Large intestine (tissue), 3 donors: ENCODE data around the gene AOX1. TPM values are rescaled to one million over a fixed set of nuclear protein-coding genes. Genes with fewer than 3 reads are reported as not detected.

Experiments
- DNase-seq, 2 donors: peaks; one replicate each; pipeline versions ENCODE4 v3.0.0 to v3.0.0-alpha.2; 2013
- H3K27ac ChIP-seq: one replicate; pipeline ENCODE4 v1.5.1; 2013; ENCODE audit warnings: low read length
- H3K27me3 ChIP-seq: 2 replicates; pipeline ENCODE4 v1.6.1; 2013; ENCODE audit warnings: low read length; ENCODE audit not compliant: control insufficient read depth, insufficient read depth
- H3K36me3 ChIP-seq: 2 replicates; pipeline ENCODE4 v1.6.1; 2013; ENCODE audit warnings: low read length; ENCODE audit not compliant: control insufficient read depth, insufficient read depth
- H3K4me1 ChIP-seq: one replicate; pipeline ENCODE4 v1.6.1; 2013; ENCODE audit warnings: low read length; ENCODE audit not compliant: control insufficient read depth, insufficient read depth
- H3K4me3 ChIP-seq: one replicate; pipeline ENCODE4 v1.5.1; 2013; ENCODE audit warnings: low read length
- H3K9me3 ChIP-seq: one replicate; pipeline ENCODE4 v1.6.1; 2013; ENCODE audit warnings: mild to moderate bottlenecking, low read depth, low read length, moderate library complexity; ENCODE audit not compliant: control insufficient read depth
- WGBS: methylation state at CpG from one replicate; pipeline ENCODE4 v1.1.5; 2013; ENCODE audit warnings: low lambda C conversion rate; ENCODE audit not compliant: insufficient coverage; 5-methylcytosine and 5-hydroxymethylcytosine counted together
- polyA plus RNA-seq: library from polyadenylated mRNA; unstranded; fragments of 120-200 nt; gene quantifications from one replicate; pipeline ENCODE4 v1.2.1, GENCODE V29; 2013

The AOX1 gene
- polyA plus RNA-seq, 1 donor: 6.4 TPM

DNA sequence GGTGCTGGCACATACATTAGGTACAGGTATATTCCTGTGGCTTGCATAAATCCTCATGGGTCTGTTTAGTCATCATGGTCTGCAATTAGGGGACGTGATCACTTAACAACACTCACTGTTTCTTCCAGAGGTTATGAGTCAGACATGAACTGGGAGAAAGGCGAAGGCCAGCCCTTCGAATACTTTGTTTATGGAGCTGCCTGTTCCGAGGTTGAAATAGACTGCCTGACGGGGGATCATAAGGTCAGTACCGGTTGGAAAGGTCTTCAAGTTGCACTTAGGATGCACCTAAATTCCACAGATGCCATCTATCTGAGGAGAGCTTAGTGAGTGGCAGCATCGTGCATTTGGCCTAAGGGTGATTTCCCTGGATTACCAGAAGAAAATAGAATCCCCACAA is 76.9 kb downstream of the AOX1 start:
- no peaks in the 10 kb centered on the region for H3K9me3 ChIP-seq
- no peak for DNase-seq
- H3K36me3 ChIP-seq: no peaks in the 10 kb centered on the region
- no peak overlapping the region for H3K4me3 ChIP-seq
- H3K27me3 ChIP-seq: no peaks in the 10 kb centered on the region
- no peaks in the 10 kb centered on the region for H3K4me1 ChIP-seq
- no peak overlapping the region for H3K27ac ChIP-seq
- no CpG with 5 or more reads among the region's 7 CpGs for WGBS

DNA sequence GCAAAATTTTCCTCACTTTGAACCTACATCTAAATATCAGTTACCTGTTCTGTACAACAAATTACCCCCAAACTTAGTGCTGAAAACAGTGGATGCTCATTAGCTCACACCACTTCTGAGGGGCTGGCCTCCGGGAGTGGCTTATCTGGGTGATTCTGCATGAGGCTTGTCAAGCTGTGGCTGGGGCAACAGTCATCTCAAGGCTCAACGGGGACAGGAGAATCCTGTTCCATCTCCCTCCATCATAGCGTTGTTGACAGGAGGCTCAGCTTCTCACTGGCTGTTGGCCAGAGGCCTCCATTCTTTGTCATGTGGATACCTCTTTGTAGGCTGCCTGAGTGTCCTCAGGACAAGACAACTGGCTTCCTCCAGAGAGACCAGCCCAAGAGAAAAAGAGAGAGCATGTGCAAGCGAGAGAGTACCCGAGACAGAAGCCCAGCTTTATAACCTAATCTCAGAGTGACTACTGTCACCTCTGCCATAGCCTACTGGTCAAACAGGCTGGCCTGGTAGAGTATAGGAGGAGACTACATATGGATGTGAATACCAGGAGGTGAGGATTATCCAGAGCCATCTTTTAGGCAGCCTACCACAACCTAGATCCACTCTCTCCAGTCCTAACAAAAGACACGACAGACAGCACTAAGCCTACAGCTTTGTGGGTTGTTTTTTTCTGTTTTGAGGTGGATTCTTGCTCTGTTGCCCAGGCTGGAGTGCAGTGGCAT is 79.1 kb downstream of the AOX1 start:
- WGBS: no CpG with 5 or more reads among the region's 6 CpGs
- Histone ChIP-seq H3K36me3 (no peaks in the 10 kb centered on the region), H3K4me3 (no peak overlapping the region), H3K27ac (no peak overlapping the region), H3K4me1 (no peaks in the 10 kb centered on the region), H3K9me3 (no peaks in the 10 kb centered on the region), H3K27me3 (no peaks in the 10 kb centered on the region)
- DNase-seq: no peak

DNA sequence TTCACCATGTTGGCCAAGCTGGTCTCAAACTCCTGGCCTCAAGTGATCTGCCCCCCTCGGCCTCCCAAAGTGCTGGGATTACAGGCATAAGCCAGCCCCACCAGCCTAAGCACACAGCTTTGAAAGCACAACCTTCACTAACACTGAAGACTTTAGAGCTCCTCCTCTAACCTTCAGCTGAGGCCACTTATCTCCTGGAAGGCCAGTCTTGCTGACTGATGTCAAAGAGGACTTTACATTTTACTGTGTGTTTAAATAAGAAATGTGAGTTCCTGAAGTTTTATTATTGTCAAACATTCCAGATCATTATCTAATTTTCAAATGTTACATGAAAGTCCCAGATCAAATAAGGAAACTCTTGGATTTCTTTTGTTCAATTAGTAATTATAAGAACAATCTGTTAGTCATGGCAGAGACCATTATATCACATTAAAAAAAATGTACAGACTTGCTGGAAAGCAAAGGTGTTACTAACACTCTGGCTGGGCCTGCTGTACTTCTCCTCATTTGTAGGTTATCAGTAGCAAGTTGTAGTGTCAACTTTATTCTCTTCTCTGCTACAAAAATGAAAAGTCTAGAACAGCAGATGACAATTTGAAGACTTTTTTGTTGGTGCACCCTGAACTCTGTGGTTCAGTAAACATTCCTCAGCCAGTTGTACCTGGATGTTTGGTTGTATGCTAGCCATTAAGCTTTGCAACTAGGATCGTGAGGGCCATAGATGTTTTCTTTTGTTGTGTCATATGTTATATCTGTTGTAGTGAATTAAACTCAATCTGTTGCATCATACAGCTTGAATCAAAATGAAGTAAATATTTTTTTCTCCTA is 80.0 kb downstream of the AOX1 start:
- H3K4me1 ChIP-seq: no peaks in the 10 kb centered on the region
- no peaks in the 10 kb centered on the region for H3K36me3 ChIP-seq
- H3K4me3 ChIP-seq: no peak overlapping the region
- WGBS: no CpG with 5 or more reads among the region's 2 CpGs
- H3K27me3 ChIP-seq: no peaks in the 10 kb centered on the region
- H3K27ac ChIP-seq: no peak overlapping the region
- no peak for DNase-seq
- H3K9me3 ChIP-seq: no peaks in the 10 kb centered on the region

DNA sequence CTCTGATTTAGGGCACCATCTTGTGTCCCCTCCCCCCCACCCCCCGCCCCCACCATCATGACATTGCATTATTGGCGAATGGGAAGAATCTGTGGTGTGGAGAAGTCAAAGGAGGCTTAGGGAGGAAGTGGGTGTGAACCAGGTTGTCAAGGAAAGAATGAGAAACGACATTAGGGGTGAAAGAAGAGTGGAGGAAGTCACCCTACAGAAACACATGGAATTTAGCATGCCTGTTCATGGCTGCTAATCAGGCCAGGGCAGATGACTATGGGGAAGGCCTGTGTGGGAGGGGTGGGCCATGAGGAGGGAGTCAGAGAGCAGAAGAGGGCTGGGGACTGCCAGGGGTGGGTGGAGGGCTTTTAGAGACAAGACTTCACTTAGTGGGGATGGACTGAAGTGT is 81.6 kb downstream of the AOX1 start:
- no peaks in the 10 kb centered on the region for H3K4me1 ChIP-seq
- no peak overlapping the region for H3K4me3 ChIP-seq
- no peaks in the 10 kb centered on the region for H3K9me3 ChIP-seq
- no peak for DNase-seq
- H3K27me3 ChIP-seq: no peaks in the 10 kb centered on the region
- WGBS: no CpG with 5 or more reads among the region's 3 CpGs
- no peaks in the 10 kb centered on the region for H3K36me3 ChIP-seq
- H3K27ac ChIP-seq: no peak overlapping the region

DNA sequence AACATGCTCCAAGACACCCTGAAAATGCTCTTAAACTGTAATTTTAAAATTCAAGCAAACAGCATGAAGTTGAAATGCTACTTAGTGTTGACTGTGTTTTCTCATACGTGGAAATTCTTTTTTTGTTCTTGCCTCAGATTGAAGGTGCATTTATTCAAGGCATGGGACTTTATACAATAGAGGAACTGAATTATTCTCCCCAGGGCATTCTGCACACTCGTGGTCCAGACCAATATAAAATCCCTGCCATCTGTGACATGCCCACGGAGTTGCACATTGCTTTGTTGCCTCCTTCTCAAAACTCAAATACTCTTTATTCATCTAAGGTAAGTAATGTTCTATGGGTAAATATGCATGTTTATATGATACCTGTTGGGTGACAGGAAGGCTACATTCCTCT is 82.7 kb downstream of the AOX1 start:
- H3K27ac ChIP-seq: no peak overlapping the region
- no peaks in the 10 kb centered on the region for H3K27me3 ChIP-seq
- H3K9me3 ChIP-seq: no peaks in the 10 kb centered on the region

DNA sequence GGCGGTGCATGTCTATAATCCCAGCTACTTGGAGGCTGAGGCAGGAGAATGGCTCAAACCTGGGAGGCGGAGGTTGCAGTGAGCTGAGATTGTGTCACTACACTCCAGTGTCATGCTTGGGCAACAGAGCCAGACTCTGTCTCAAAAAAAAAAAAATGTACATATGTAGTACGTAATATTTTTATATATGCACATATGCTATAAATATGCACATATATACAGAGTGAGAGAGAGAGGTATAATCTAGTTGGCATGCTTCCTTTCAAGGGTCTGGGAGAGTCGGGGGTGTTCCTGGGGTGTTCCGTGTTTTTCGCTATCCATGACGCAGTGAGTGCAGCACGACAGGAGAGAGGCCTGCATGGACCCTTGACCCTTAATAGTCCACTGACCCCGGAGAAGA is 83.5 kb downstream of the AOX1 start:
- no peaks in the 10 kb centered on the region for H3K36me3 ChIP-seq
- no peaks in the 10 kb centered on the region for H3K4me1 ChIP-seq
- no peak overlapping the region for H3K4me3 ChIP-seq
- no peaks in the 10 kb centered on the region for H3K27me3 ChIP-seq
- H3K9me3 ChIP-seq: no peaks in the 10 kb centered on the region
- 80% methylated on average over 3 of the region's 9 CpGs for WGBS
- no peak for DNase-seq
- no peak overlapping the region for H3K27ac ChIP-seq

More for the DNA sequence above, 82.7 kb downstream of the AOX1 start:
- H3K4me1 ChIP-seq: no peaks in the 10 kb centered on the region
- H3K36me3 ChIP-seq: no peaks in the 10 kb centered on the region
- H3K4me3 ChIP-seq: no peak overlapping the region
- no peak for DNase-seq
- WGBS: 80% methylated on average over 1 of the region's 3 CpGs

DNA sequence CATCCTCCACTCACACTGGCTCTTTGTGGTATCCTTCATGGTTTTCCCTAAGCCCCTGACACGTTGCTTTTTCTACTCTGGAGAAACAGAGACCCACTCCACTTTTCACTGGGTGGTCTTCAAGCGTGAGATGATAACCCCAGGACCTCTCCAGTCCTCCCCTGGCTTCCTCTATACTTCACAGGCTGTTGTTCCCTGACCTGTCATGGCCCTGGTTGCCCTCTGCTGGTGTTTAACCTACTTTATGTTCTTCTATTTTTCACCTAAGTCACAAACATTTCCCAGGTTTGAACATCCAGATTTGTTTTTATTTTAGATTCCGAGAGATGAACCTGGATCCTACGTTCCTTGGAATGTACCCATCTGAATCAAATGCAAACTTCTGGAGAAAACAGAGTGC is 84.5 kb downstream of the AOX1 start:
- Histone ChIP-seq H3K4me3 (no peak overlapping the region), H3K4me1 (no peaks in the 10 kb centered on the region), H3K36me3 (no peaks in the 10 kb centered on the region), H3K27ac (no peak overlapping the region), H3K9me3 (no peaks in the 10 kb centered on the region), H3K27me3 (no peaks in the 10 kb centered on the region)
- no peak for DNase-seq
- WGBS: no CpG with 5 or more reads among the region's 4 CpGs

DNA sequence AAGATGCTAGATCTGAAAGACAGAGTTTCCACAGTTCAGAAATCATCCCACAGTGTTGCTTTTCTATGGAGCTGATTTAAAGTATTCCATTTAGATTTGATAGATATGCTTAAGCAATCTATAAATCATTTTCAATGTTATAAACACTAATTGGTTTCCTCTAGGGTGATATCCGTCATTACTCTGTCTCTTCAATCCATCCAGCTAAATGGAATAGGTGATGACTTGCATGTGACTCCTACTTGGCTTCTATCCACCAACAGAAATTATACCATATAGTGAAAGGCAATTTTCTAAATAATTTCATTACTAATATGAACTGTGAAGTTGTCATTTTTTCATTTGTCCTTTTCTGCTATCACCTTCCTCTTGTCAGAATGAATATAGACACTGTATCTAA is 84.9 kb downstream of the AOX1 start:
- no peak overlapping the region for H3K4me3 ChIP-seq
- DNase-seq: no peak
- H3K27ac ChIP-seq: no peak overlapping the region
- no peaks in the 10 kb centered on the region for H3K9me3 ChIP-seq
- no CpG with 5 or more reads among the region's 1 CpG for WGBS
- H3K36me3 ChIP-seq: no peaks in the 10 kb centered on the region
- H3K27me3 ChIP-seq: no peaks in the 10 kb centered on the region
- H3K4me1 ChIP-seq: no peaks in the 10 kb centered on the region

DNA sequence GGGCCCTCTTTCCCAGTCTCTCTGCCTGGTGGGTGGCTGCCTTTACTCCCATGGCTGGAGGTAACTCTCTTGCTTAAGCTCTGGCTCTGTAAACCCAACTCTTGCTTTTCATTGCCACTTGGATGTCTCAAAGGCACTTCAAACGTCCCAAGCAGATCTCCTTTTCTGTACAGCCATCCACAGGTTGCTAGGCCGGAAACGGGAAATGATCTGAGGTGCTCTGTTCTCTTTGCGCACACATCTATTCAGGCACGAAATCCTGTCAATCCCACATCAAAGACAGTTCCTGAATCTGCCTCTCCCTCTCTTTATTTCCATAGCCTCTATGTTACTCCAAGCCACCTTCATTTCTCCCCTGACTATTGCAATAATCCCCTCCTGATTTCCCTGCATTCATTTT is 87.4 kb downstream of the AOX1 start:
- 88% methylated on average over 2 of the region's 5 CpGs for WGBS
- DNase-seq: no peak
- Histone ChIP-seq H3K36me3 (no peaks in the 10 kb centered on the region), H3K4me3 (no peak overlapping the region), H3K4me1 (no peaks in the 10 kb centered on the region), H3K27ac (no peak overlapping the region), H3K9me3 (no peaks in the 10 kb centered on the region), H3K27me3 (no peaks in the 10 kb centered on the region)

DNA sequence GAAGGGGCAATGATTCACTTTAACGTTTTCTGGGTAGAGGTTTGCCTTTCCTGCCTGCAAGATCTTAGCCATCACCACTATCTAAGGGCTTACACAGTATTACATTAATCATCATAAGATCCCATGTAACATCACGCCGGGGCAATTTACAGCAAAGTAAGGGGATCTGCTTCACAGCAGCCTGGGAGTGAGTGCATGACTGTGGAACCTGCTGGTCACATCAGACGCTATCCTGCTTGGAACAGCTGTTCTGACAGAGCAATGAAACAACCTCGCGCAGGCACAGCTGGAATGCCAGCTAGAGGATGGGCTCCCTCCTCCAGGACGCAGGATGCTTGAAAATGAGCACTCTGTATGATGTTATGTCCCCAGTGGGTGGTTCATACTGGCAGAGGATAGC is 89.0 kb downstream of the AOX1 start:
- no peak for DNase-seq
- Histone ChIP-seq H3K4me1 (no peaks in the 10 kb centered on the region), H3K36me3 (no peaks in the 10 kb centered on the region), H3K27me3 (no peaks in the 10 kb centered on the region), H3K4me3 (no peak overlapping the region), H3K27ac (no peak overlapping the region), H3K9me3 (no peaks in the 10 kb centered on the region)
- 83% methylated on average over 2 of the region's 7 CpGs for WGBS
